Uterine smooth muscle cell (primary cell): ENCODE results near the gene ACTRT3. TPM values are rescaled to one million over a fixed set of nuclear protein-coding genes. Genes with fewer than 3 reads are reported as not detected.

Experiments
- total RNA-seq: library from RNA; depleted of rRNA; stranded (reverse); fragments of >200 nt; gene quantifications from 2 replicates; pipeline ENCODE4 v1.2.3, GENCODE V29; 2014

ACTRT3 gene
- total RNA-seq = 3.7 and 4.2 TPM in 2 replicates

GRCh38 chr3:169769287-169770181 lies at the start of gene ACTRT3:
Gene ACTRT3 (minus strand): TSS chr3:169769561. CDS start chr3:169769520, 41 bp downstream.

GRCh38 chr3:169812332-169813235 lies 43.2 kb upstream of the ACTRT3 start, which contains the start of the genes LRRC34 and LRRIQ4:
Gene LRRC34 (minus strand): TSS chr3:169812904. CDS start chr3:169812548, 356 bp downstream.
Gene LRRIQ4 (plus strand): TSS chr3:169812870. CDS start chr3:169821922, 9,052 bp downstream.

GRCh38 chr3:169772897-169773816 lies 3.8 kb upstream of the ACTRT3 start, which contains the start of gene MYNN:
Gene MYNN (plus strand): TSS chr3:169773396. CDS start chr3:169774296, 900 bp downstream.

GRCh38 chr3:169764882-169765612 lies 4.3 kb downstream of the ACTRT3 start, which contains the start of gene TERC:
Gene TERC (minus strand): TSS chr3:169765060.

Other genes with a start within 250 kb of the ACTRT3 start
- gene MECOM, start 105.8 kb downstream of the ACTRT3 start, total RNA-seq = 10.5 and 14.2 TPM in 2 replicates
- 597 and 759 TPM in 2 replicates for gene TERC, start 4.5 kb downstream of the ACTRT3 start, total RNA-seq
- 27.2 and 28.3 TPM in 2 replicates for gene MYNN, start 3.8 kb upstream of the ACTRT3 start, total RNA-seq
- gene LRRIQ4, start 43.3 kb upstream of the ACTRT3 start, total RNA-seq = 0.11 TPM in 1 of 2 replicates, not detected in the other
- gene LRRC34, start 43.3 kb upstream of the ACTRT3 start, total RNA-seq = 2.4 and 11.1 TPM in 2 replicates
- gene LRRC31, start 100.4 kb upstream of the ACTRT3 start, total RNA-seq = not detected in 2 replicates
- gene SAMD7, start 142.0 kb upstream of the ACTRT3 start, total RNA-seq = not detected in 2 replicates
- 51.5 and 62.5 TPM in 2 replicates for gene SEC62, start 197.2 kb upstream of the ACTRT3 start, total RNA-seq